ENCODE results near the gene PATZ1.

PATZ1 gene

DNA sequence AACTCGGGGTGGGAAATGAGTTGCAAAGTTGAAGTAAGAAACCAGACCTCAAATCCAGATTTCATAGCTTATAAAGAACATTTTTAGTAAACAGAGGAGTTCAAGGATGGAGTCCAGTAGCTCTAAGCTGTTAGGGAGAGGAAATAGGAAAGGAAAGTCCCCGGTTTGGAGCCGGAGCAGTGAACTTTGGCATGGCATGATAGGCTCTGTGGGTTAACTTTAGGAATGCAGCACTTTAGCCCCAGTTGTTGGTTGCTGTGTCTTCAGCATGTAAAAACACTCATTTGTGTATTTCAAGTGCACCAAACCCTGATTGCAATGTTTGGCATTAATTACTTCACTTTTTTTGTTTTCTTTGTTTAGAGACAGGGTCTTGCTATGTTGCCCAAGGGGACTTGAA, 45.2 kb downstream of the PATZ1 start:
- DNase-seq (ENCODE audit: low read depth), result no peak
- no peak overlapping the region for H3K4me3 ChIP-seq (ENCODE audit: control insufficient read depth, low read depth, low read length)
- TF ChIP-seq, protein P1, sequence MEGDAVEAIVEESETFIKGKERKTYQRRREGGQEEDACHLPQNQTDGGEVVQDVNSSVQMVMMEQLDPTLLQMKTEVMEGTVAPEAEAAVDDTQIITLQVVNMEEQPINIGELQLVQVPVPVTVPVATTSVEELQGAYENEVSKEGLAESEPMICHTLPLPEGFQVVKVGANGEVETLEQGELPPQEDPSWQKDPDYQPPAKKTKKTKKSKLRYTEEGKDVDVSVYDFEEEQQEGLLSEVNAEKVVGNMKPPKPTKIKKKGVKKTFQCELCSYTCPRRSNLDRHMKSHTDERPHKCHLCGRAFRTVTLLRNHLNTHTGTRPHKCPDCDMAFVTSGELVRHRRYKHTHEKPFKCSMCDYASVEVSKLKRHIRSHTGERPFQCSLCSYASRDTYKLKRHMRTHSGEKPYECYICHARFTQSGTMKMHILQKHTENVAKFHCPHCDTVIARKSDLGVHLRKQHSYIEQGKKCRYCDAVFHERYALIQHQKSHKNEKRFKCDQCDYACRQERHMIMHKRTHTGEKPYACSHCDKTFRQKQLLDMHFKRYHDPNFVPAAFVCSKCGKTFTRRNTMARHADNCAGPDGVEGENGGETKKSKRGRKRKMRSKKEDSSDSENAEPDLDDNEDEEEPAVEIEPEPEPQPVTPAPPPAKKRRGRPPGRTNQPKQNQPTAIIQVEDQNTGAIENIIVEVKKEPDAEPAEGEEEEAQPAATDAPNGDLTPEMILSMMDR (IDR thresholded peaks at IDR 0.05; ENCODE audit: control insufficient read depth, insufficient read depth, low read depth, low read length, missing control alignments), result no peak

DNA sequence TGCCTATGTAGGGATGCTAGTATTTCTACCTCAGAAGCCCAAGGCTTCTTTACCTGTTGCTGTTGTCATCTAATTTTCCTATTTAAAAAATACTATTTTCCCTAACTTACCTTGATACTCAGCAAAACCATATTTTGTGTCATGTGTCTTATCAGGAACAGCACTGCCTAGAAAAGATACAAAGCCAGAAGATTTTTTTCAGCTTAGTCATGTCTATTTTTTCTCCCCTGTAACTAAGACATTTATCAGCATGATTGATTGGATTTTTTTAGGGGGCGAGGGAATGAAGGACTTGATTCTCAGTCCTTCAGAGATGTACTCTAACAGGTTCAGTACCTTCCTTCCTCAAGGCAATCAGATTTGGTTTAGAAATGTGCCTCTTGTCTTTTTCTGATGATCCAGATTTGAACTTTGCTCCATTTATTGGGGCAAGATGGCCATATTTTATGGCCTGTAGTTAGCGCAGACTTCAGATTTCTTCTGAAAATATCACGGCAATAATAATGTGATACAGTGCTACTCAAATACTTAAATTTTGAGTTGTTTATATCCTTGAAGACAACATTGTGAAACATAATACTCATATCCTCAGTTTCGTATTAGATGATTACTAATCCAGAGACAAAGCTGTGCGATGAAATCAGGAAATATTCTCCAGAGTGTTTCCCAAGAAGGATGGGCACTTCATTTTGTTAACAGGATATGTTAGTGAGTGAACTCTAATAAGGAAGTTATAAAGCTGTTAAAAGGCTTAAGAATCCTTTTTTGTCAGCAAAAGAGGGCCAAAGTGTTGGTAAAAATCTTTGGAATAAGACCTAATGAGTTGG, 50.1 kb downstream of the PATZ1 start:
- no peak overlapping the region for H3K4me3 ChIP-seq (ENCODE audit: control insufficient read depth, low read depth, low read length)
- TF ChIP-seq, protein P1 (IDR thresholded peaks at IDR 0.05; ENCODE audit: control insufficient read depth, insufficient read depth, low read depth, low read length, missing control alignments), result no peak
- no peak for DNase-seq (ENCODE audit: low read depth)

DNA sequence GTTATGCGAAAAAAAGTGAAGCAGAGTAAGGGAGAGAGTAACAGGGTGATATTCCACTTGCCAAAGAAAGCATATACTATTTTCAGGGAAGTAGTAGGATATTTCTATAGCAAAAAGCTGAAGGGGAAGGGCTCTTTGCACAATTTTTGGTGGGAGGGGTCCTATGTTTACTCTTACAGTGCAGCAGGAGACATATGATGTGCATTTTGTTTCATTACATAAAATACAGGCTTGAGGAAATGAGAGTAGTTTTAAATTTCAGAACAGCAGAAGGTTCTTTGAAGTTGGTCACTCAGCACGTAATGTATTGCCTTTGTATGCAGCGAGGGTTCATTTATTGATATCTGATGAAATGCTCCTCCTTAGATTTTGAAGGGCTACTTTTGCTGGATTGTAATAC, 50.8 kb downstream of the PATZ1 start:
- TF ChIP-seq, protein P1 (IDR thresholded peaks at IDR 0.05; ENCODE audit: control insufficient read depth, insufficient read depth, low read depth, low read length, missing control alignments), result no peak
- no peak overlapping the region for H3K4me3 ChIP-seq (ENCODE audit: control insufficient read depth, low read depth, low read length)
- DNase-seq (ENCODE audit: low read depth), result no peak

DNA sequence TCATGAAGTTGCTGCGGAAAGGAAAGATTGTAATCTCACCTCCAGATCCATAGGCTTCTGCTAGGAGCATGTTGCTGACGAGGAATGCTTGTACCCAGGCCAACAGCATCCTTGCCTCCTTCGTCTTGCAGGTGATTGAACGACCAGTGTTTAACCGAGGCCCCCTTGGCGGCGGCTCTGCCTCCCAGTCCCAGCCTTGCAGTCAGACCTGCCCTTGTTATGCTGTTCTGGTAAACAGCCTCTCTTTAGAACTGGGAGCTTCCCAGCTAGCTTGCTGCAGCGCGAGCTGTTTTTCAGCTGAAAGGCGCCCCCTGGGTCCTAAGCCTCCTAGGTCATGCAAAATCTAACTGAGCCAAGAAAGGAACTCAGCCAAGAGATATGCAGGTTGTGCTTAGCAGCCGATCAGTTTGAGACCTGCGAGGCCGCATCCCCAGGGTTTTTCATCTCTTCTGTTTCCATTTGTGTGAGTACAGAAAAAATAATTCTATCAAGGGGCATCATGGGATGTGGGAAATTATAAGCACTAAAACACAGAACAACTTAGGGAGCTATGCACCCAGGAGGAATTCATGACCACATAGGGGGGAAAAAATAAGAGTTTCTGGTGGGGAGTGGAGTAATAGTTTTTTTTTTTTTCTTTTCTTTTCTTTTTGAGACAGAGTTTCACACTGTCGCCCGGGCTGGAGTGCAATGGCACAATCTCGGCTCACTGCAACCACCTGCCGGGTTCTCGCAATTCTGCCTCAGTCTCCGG, 53.7 kb downstream of the PATZ1 start, which contains the start of gene PIK3IP1:
TSS of gene PIK3IP1 (minus strand) at position 253 of the 754 bp plus-strand sequence. CDS start at position 109, 144 bp downstream.
- DNase-seq (ENCODE audit: low read depth), result peak; percentile 46
- peak within 1 kb of the TSS; percentile 71 for H3K4me3 ChIP-seq (ENCODE audit: control insufficient read depth, low read depth, low read length)

DNA sequence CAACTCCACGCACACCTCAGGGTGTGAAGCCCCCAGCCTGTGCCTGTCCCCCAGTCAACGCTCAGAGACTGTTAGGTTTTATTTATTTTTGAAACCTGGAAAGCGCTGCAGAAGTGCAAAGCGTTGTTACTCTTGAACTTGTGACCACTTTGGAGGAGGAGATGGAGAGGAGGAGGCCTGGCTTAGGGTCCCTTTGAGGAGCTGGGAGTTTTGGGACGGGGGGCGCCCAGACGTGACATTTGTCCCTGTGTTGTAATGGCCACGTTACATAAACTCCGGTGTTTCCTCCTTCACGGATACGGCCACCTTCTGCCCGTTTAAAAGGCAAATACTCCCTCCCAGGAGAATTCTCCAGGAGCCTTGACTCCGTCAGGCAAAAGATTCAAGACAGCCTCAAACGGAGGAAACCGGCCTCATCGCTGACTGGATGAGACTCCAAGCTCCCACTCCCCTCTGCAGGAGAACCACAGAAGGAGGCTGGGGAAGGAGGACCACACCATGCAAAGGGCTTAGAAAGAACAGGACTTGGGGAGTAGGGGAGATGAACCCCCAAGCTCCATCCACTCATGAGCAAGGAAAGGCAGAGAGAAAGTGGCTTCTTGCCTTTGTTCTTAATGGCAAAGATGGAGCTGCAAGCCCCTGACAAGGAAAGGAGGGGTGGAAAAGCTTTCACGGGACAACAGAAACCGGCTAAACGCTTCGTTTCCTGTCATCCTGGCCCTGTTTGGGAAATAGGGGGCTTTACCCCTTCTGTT, 54.5 kb downstream of the PATZ1 start:
- no peak for DNase-seq (ENCODE audit: low read depth)
- peak overlapping the region; percentile 71 for H3K4me3 ChIP-seq (ENCODE audit: control insufficient read depth, low read depth, low read length)
- TF ChIP-seq, protein P1 (IDR thresholded peaks at IDR 0.05; ENCODE audit: control insufficient read depth, insufficient read depth, low read depth, low read length, missing control alignments), result no peak

More for the DNA sequence above, 53.7 kb downstream of the PATZ1 start, which contains the start of gene PIK3IP1:
- TF ChIP-seq, protein P1 (IDR thresholded peaks at IDR 0.05; ENCODE audit: control insufficient read depth, insufficient read depth, low read depth, low read length, missing control alignments), result peak; percentile 47
